MM.1S (cell line): ENCODE measurements around the gene PXDC1.

ENCODE experiments used
- DNase-seq: peaks from one replicate; pipeline ENCODE4 v3.0.0-alpha.2; 2015
- H2AFZ ChIP-seq: fragments of 300-600 bp; sonication (generic); 2 replicates; pipeline ENCODE4 v1.6.0; 2016; ENCODE audit warnings: antibody characterized with exemption, low read length
- H3F3A ChIP-seq: fragments of 300-600 bp; sonication (generic); 2 replicates; pipeline ENCODE4 v1.6.1; 2016; ENCODE audit warnings: mild to moderate bottlenecking, antibody characterized with exemption, low read length, moderate library complexity, mixed read lengths; ENCODE audit not compliant: insufficient read depth
- H3K27ac ChIP-seq: fragments of 300-600 bp; sonication (generic); 2 replicates; pipeline ENCODE4 v1.5.1; 2016; ENCODE audit warnings: mild to moderate bottlenecking, low read length
- H3K27me3 ChIP-seq: fragments of 300-600 bp; sonication (generic); replicated peaks from 2 replicates; pipeline ENCODE4 v1.6.0; 2016; ENCODE audit warnings: low read length; ENCODE audit not compliant: insufficient read depth
- H3K36me3 ChIP-seq: fragments of 300-600 bp; sonication (generic); replicated peaks from 2 replicates; pipeline ENCODE4 v1.6.1; 2016; ENCODE audit warnings: mild to moderate bottlenecking, low read length, mixed read lengths; ENCODE audit not compliant: insufficient read depth
- H3K4me1 ChIP-seq: fragments of 300-600 bp; sonication (generic); 2 replicates; pipeline ENCODE4 v1.6.1; 2016; ENCODE audit warnings: low read length, mixed read lengths
- H3K4me2 ChIP-seq: fragments of 300-600 bp; sonication (generic); 2 replicates; pipeline ENCODE4 v1.6.0; 2016; ENCODE audit warnings: low read depth, low read length
- H3K4me3 ChIP-seq: fragments of 300-600 bp; sonication (generic); 2 replicates; pipeline ENCODE4 v1.5.1; 2016; ENCODE audit warnings: low read length, mixed read lengths
- H3K79me2 ChIP-seq: fragments of 300-600 bp; sonication (generic); 2 replicates; pipeline ENCODE4 v1.6.1; 2016; ENCODE audit warnings: mixed run types, low read length, mixed read lengths
- H3K9ac ChIP-seq: fragments of 300-600 bp; sonication (generic); 2 replicates; pipeline ENCODE4 v1.6.1; 2016; ENCODE audit warnings: low read length, mixed read lengths
- H3K9me2 ChIP-seq: fragments of 300-600 bp; sonication (generic); replicated peaks from 2 replicates; pipeline ENCODE4 v1.6.1; 2016; ENCODE audit warnings: mild to moderate bottlenecking, low read length, mixed read lengths; ENCODE audit not compliant: insufficient read depth
- H3K9me3 ChIP-seq: fragments of 300-600 bp; sonication (generic); replicated peaks from 2 replicates; pipeline ENCODE4 v1.6.1; 2016; ENCODE audit warnings: mild to moderate bottlenecking, low read length, mixed read lengths; ENCODE audit not compliant: insufficient read depth
- H4K20me1 ChIP-seq: fragments of 300-600 bp; sonication (generic); 2 replicates; pipeline ENCODE4 v1.6.1; 2016; ENCODE audit warnings: mild to moderate bottlenecking, low read length, moderate library complexity, mixed read lengths; ENCODE audit not compliant: insufficient read depth
- CTCF ChIP-seq: fragments of 300-600 bp; sonication (generic); IDR thresholded peaks from 2 replicates; pipeline ENCODE4 v1.5.1; 2016; ENCODE audit warnings: antibody characterized with exemption, low read length, mixed read lengths
- EZH2 ChIP-seq: fragments of 300-600 bp; sonication (generic); optimal IDR thresholded peaks from 2 replicates; pipeline ENCODE3; 2017; ENCODE audit warnings: low read depth, mild to moderate bottlenecking, antibody characterized with exemption, low read length, mixed read lengths
- EZH2phosphoT487 ChIP-seq: fragments of 300-600 bp; sonication (generic); IDR thresholded peaks from 2 replicates; pipeline ENCODE4 v1.6.1; 2018; ENCODE audit warnings: antibody characterized with exemption, low read length

Gene PXDC1

DNA sequence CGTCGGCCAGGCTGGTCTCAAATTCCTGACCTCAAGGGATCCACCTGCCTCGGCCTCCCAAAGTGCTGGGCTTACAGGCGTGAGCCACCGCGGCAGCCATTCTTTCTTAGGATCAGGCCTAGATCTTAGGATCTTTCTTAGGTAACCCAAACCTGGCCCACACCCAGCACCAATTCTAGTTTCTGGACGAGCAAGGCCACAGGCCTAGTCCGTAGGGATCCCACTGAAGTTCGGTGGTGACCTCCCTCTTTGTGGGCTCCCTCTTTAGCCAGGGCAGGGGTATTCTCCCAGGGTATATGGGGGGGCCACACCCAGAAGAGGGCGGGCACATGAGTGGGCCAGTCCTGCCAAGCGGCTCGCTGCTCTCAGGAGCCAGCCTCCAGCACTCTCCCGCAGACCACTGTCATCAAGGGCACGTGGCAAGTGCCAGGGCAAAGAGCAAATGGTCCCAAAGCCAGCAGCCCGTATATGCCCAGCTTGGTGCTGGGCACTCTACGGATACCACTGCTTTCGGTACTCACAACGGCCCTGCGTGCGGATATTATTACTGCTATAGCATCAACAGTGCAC, 6.5 kb downstream of the PXDC1 start:
- Histone ChIP-seq H3K9me2 (no peaks in the 10 kb centered on the region), H3K36me3 (no peaks in the 10 kb centered on the region), H3K9me3 (no peaks in the 10 kb centered on the region), H3K4me2 (no peak overlapping the region), H3K27me3 (peaks cover 14% of the 10 kb centered on the region), H3K9ac (no peak overlapping the region), H4K20me1 (no peaks in the 10 kb centered on the region), H3F3A (no peaks in the 10 kb centered on the region), H3K4me1 (peaks cover 5% of the 10 kb centered on the region), H2AFZ (no peak overlapping the region), H3K27ac (no peak overlapping the region), H3K4me3 (no peak overlapping the region), H3K79me2 (no peaks in the 10 kb centered on the region)
- no peak for DNase-seq
- TF ChIP-seq CTCF, result no peak
- TF ChIP-seq EZH2phosphoT487, result no peak
- no peak for TF ChIP-seq EZH2

DNA sequence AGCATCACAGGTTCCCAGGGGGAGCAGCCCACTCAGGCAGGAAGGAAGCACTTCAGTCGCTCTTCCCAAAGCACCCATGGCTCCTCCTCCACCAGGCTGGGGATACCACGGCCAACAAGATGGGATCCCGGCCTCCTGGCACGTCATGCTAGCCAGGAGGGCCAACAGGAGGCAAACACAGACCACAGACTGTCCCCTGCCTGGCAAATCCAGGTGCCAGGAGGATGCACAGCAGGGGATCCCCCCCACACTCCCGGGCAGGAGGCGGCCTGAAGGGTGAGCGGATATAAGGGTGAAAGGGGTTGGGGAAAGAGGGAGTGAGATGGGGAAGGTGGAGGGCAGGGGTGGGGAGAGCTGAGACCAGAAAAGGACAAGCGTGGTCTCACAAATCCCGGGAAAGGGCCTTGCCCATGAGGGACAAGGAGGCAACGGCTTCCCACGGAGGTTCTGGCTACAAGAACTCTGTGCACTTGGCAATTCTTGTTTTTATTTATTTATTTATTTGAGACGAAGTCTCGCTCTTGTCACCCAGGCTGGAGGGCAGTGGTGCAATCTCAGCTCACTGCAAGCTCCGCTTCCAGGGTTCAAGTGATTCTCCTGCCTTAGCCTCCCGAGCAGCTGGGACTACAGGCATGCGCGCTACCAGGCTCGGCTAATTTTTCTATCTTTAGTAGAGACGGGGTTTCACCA, 7.2 kb downstream of the PXDC1 start:
- Histone ChIP-seq H3K4me1 (peaks cover 5% of the 10 kb centered on the region), H3K4me2 (no peak overlapping the region), H3K27ac (no peak overlapping the region), H3K9me3 (no peaks in the 10 kb centered on the region), H3K79me2 (no peaks in the 10 kb centered on the region), H3K9me2 (no peaks in the 10 kb centered on the region), H3K27me3 (peaks cover 8% of the 10 kb centered on the region; the same call in 1 of the 2 replicates), H3K9ac (no peak overlapping the region), H2AFZ (no peak overlapping the region), H4K20me1 (no peaks in the 10 kb centered on the region), H3K4me3 (no peak overlapping the region), H3K36me3 (no peaks in the 10 kb centered on the region), H3F3A (no peaks in the 10 kb centered on the region)
- DNase-seq, result no peak
- TF ChIP-seq EZH2phosphoT487 (no peak), EZH2 (no peak), CTCF (no peak)

GRCh38 chr6:3743541-3743940, 8.0 kb downstream of the PXDC1 start:
- Histone ChIP-seq H2AFZ (no peak overlapping the region), H3K79me2 (no peaks in the 10 kb centered on the region), H3K9me3 (no peaks in the 10 kb centered on the region), H3K36me3 (no peaks in the 10 kb centered on the region), H4K20me1 (no peaks in the 10 kb centered on the region), H3K4me1 (peaks cover 5% of the 10 kb centered on the region), H3K27ac (no peak overlapping the region), H3K9ac (no peak overlapping the region), H3K27me3 (0 out of 2 replicates have a peak, but pooled peaks cover 5% of the 10 kb centered on the region), H3K4me3 (no peak overlapping the region), H3F3A (no peaks in the 10 kb centered on the region), H3K9me2 (no peaks in the 10 kb centered on the region), H3K4me2 (no peak overlapping the region)
- TF ChIP-seq EZH2phosphoT487 (no peak), EZH2 (no peak), CTCF (no peak)
- no peak for DNase-seq
